HCT116 (cell line): ENCODE data around the gene RAPGEF6.

Experiments used
- POLR2A ChIP-seq: IDR thresholded peaks from 2 replicates; pipeline ENCODE4 v1.7.0; 2011; ENCODE audit warnings: borderline replicate concordance; ENCODE audit not compliant: insufficient read depth, insufficient read length; ENCODE audit errors: extremely low read depth
- SIN3A ChIP-seq: IDR thresholded peaks from 2 replicates; pipeline ENCODE4 v1.6.1; 2012; ENCODE audit warnings: low read depth

DNA sequence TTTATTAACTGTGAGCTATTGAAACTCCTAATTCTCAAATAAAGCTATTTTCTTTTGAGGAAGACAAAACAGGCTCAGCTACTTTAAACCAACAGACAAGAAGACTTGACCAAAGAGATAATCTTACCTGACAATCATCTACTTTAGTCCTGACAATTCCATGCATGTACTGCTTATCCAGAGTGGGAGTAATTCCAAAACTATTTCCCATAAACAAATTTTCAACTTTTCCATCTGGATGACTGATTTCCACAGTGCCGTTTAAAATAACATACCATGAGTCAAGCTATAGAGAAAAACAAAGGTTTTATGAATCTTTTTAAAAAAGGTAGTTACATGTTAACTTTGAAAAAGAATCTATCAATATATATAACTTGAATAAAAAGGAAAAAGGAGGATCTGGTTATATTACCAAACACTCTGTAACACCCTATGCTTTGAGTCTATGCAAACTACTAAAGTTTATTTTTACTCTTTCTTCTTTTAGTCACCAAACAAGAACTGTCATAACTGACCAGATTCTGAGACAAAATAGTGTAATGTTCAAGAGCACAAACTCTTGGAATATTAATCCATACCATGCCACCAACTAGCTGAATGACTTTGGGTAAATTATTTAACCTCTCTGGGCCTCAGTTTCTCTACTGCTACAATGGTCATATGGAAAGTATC lies 129.7 kb downstream of the RAPGEF6 start:
- TF ChIP-seq POLR2A = no peak
- no peak for TF ChIP-seq SIN3A
